Measurements from ENCODE around the gene ITGA8.
"Not testable (repeated sequence)": the region's sequence is repeated elsewhere in the genome, so short reads cannot be mapped to it uniquely, and the experiment has no call there.

The ITGA8 gene
- 0 reads per million in 3 donors for total RNA-seq

GRCh38 chr10:15719899-15720634, at the start of gene ITGA8:
TSS of gene ITGA8 (minus strand) at chr10:15719922. CDS start at chr10:15719771, 151 bp downstream.
- H3K9me3 ChIP-seq (ENCODE audit: control insufficient read depth, low read length): no peaks in the 10 kb centered on the region
- H3K27me3 ChIP-seq (replicated peaks; ENCODE audit: control insufficient read depth, insufficient read depth, low read length, poor library complexity, severe bottlenecking): peaks cover 10% of the 10 kb centered on the region
- H3K4me3 ChIP-seq (ENCODE audit: insufficient read depth, low read depth, low read length, poor library complexity, severe bottlenecking): no peak within 1 kb of the TSS
- no peaks in the 10 kb centered on the region for H3K4me1 ChIP-seq (ENCODE audit: control insufficient read depth, insufficient read depth, low read length, poor library complexity, severe bottlenecking)
- no peak within 1 kb of the TSS for H3K27ac ChIP-seq (ENCODE audit: insufficient read depth, low read length, poor library complexity, severe bottlenecking)
- no peak for DNase-seq
- H3K36me3 ChIP-seq (ENCODE audit: control insufficient read depth, insufficient read depth, low read length): no peaks in the 10 kb centered on the region

- no peaks in the 10 kb centered on the region for H3K4me1 ChIP-seq (ENCODE audit: control insufficient read depth, insufficient read depth, low read length, poor library complexity, severe bottlenecking)
- no peaks in the 10 kb centered on the region for H3K36me3 ChIP-seq (ENCODE audit: control insufficient read depth, insufficient read depth, low read length)
- H3K27me3 ChIP-seq (replicated peaks; ENCODE audit: control insufficient read depth, insufficient read depth, low read length, poor library complexity, severe bottlenecking): no peaks in the 10 kb centered on the region
- H3K4me3 ChIP-seq (ENCODE audit: insufficient read depth, low read depth, low read length, poor library complexity, severe bottlenecking): no peak overlapping the region
- H3K9me3 ChIP-seq (ENCODE audit: control insufficient read depth, low read length): no peaks in the 10 kb centered on the region
- H3K27ac ChIP-seq (ENCODE audit: insufficient read depth, low read length, poor library complexity, severe bottlenecking): no peak overlapping the region
- DNase-seq: no peak
Observed at GRCh38 chr10:15764892-15765454, 45.3 kb upstream of the ITGA8 start.

- Histone ChIP-seq H3K36me3 (ENCODE audit: control insufficient read depth, insufficient read depth, low read length) (no peaks in the 10 kb centered on the region), H3K27me3 (replicated peaks; ENCODE audit: control insufficient read depth, insufficient read depth, low read length, poor library complexity, severe bottlenecking) (no peaks in the 10 kb centered on the region), H3K27ac (ENCODE audit: insufficient read depth, low read length, poor library complexity, severe bottlenecking) (no peak overlapping the region), H3K9me3 (ENCODE audit: control insufficient read depth, low read length) (no peaks in the 10 kb centered on the region), H3K4me3 (ENCODE audit: insufficient read depth, low read depth, low read length, poor library complexity, severe bottlenecking) (no peak overlapping the region), H3K4me1 (ENCODE audit: control insufficient read depth, insufficient read depth, low read length, poor library complexity, severe bottlenecking) (no peaks in the 10 kb centered on the region)
- DNase-seq: no peak
Observed at GRCh38 chr10:15763006-15763405, 43.3 kb upstream of the ITGA8 start.

GRCh38 chr10:15762239-15762638, 42.5 kb upstream of the ITGA8 start:
- H3K9me3 ChIP-seq (ENCODE audit: control insufficient read depth, low read length); H3K36me3 ChIP-seq (ENCODE audit: control insufficient read depth, insufficient read depth, low read length); H3K4me3 ChIP-seq (ENCODE audit: insufficient read depth, low read depth, low read length, poor library complexity, severe bottlenecking); H3K27ac ChIP-seq (ENCODE audit: insufficient read depth, low read length, poor library complexity, severe bottlenecking); H3K4me1 ChIP-seq (ENCODE audit: control insufficient read depth, insufficient read depth, low read length, poor library complexity, severe bottlenecking); H3K27me3 ChIP-seq (replicated peaks; ENCODE audit: control insufficient read depth, insufficient read depth, low read length, poor library complexity, severe bottlenecking); DNase-seq: not testable (repeated sequence)

- not testable (repeated sequence) for DNase-seq; H3K27ac ChIP-seq (ENCODE audit: insufficient read depth, low read length, poor library complexity, severe bottlenecking); H3K9me3 ChIP-seq (ENCODE audit: control insufficient read depth, low read length); H3K36me3 ChIP-seq (ENCODE audit: control insufficient read depth, insufficient read depth, low read length); H3K4me3 ChIP-seq (ENCODE audit: insufficient read depth, low read depth, low read length, poor library complexity, severe bottlenecking); H3K27me3 ChIP-seq (replicated peaks; ENCODE audit: control insufficient read depth, insufficient read depth, low read length, poor library complexity, severe bottlenecking); H3K4me1 ChIP-seq (ENCODE audit: control insufficient read depth, insufficient read depth, low read length, poor library complexity, severe bottlenecking)
Observed at GRCh38 chr10:15761224-15761623, 41.5 kb upstream of the ITGA8 start.

GRCh38 chr10:15760681-15761080, 41.0 kb upstream of the ITGA8 start:
- Histone ChIP-seq H3K4me1 (ENCODE audit: control insufficient read depth, insufficient read depth, low read length, poor library complexity, severe bottlenecking) (no peaks in the 10 kb centered on the region), H3K27me3 (replicated peaks; ENCODE audit: control insufficient read depth, insufficient read depth, low read length, poor library complexity, severe bottlenecking) (no peaks in the 10 kb centered on the region), H3K27ac (ENCODE audit: insufficient read depth, low read length, poor library complexity, severe bottlenecking) (no peak overlapping the region), H3K9me3 (ENCODE audit: control insufficient read depth, low read length) (no peaks in the 10 kb centered on the region), H3K36me3 (ENCODE audit: control insufficient read depth, insufficient read depth, low read length) (no peaks in the 10 kb centered on the region), H3K4me3 (ENCODE audit: insufficient read depth, low read depth, low read length, poor library complexity, severe bottlenecking) (no peak overlapping the region)
- no peak for DNase-seq

- no peaks in the 10 kb centered on the region for H3K36me3 ChIP-seq (ENCODE audit: control insufficient read depth, insufficient read depth, low read length)
- H3K27me3 ChIP-seq (replicated peaks; ENCODE audit: control insufficient read depth, insufficient read depth, low read length, poor library complexity, severe bottlenecking): no peaks in the 10 kb centered on the region
- no peak overlapping the region for H3K4me3 ChIP-seq (ENCODE audit: insufficient read depth, low read depth, low read length, poor library complexity, severe bottlenecking)
- no peak for DNase-seq
- no peaks in the 10 kb centered on the region for H3K4me1 ChIP-seq (ENCODE audit: control insufficient read depth, insufficient read depth, low read length, poor library complexity, severe bottlenecking)
- H3K27ac ChIP-seq (ENCODE audit: insufficient read depth, low read length, poor library complexity, severe bottlenecking): no peak overlapping the region
- no peaks in the 10 kb centered on the region for H3K9me3 ChIP-seq (ENCODE audit: control insufficient read depth, low read length)
Observed at GRCh38 chr10:15759265-15759664, 39.5 kb upstream of the ITGA8 start.

GRCh38 chr10:15758618-15759017, 38.9 kb upstream of the ITGA8 start:
- Histone ChIP-seq H3K27me3 (replicated peaks; ENCODE audit: control insufficient read depth, insufficient read depth, low read length, poor library complexity, severe bottlenecking) (no peaks in the 10 kb centered on the region), H3K27ac (ENCODE audit: insufficient read depth, low read length, poor library complexity, severe bottlenecking) (no peak overlapping the region), H3K36me3 (ENCODE audit: control insufficient read depth, insufficient read depth, low read length) (no peaks in the 10 kb centered on the region)

GRCh38 chr10:15754937-15755336, 35.2 kb upstream of the ITGA8 start:
- Histone ChIP-seq H3K27ac (ENCODE audit: insufficient read depth, low read length, poor library complexity, severe bottlenecking) (no peak overlapping the region), H3K4me1 (ENCODE audit: control insufficient read depth, insufficient read depth, low read length, poor library complexity, severe bottlenecking) (no peaks in the 10 kb centered on the region), H3K9me3 (ENCODE audit: control insufficient read depth, low read length) (no peaks in the 10 kb centered on the region), H3K27me3 (replicated peaks; ENCODE audit: control insufficient read depth, insufficient read depth, low read length, poor library complexity, severe bottlenecking) (no peaks in the 10 kb centered on the region), H3K36me3 (ENCODE audit: control insufficient read depth, insufficient read depth, low read length) (no peaks in the 10 kb centered on the region), H3K4me3 (ENCODE audit: insufficient read depth, low read depth, low read length, poor library complexity, severe bottlenecking) (no peak overlapping the region)
- no peak for DNase-seq

More at GRCh38 chr10:15758618-15759017, 38.9 kb upstream of the ITGA8 start:
- Histone ChIP-seq H3K4me1 (ENCODE audit: control insufficient read depth, insufficient read depth, low read length, poor library complexity, severe bottlenecking) (no peaks in the 10 kb centered on the region), H3K4me3 (ENCODE audit: insufficient read depth, low read depth, low read length, poor library complexity, severe bottlenecking) (no peak overlapping the region), H3K9me3 (ENCODE audit: control insufficient read depth, low read length) (no peaks in the 10 kb centered on the region)
- no peak for DNase-seq

GRCh38 chr10:15751046-15751445, 31.3 kb upstream of the ITGA8 start:
- Histone ChIP-seq H3K4me1 (ENCODE audit: control insufficient read depth, insufficient read depth, low read length, poor library complexity, severe bottlenecking) (no peaks in the 10 kb centered on the region), H3K4me3 (ENCODE audit: insufficient read depth, low read depth, low read length, poor library complexity, severe bottlenecking) (no peak overlapping the region), H3K9me3 (ENCODE audit: control insufficient read depth, low read length) (no peaks in the 10 kb centered on the region), H3K27me3 (replicated peaks; ENCODE audit: control insufficient read depth, insufficient read depth, low read length, poor library complexity, severe bottlenecking) (no peaks in the 10 kb centered on the region), H3K36me3 (ENCODE audit: control insufficient read depth, insufficient read depth, low read length) (no peaks in the 10 kb centered on the region), H3K27ac (ENCODE audit: insufficient read depth, low read length, poor library complexity, severe bottlenecking) (no peak overlapping the region)
- DNase-seq: no peak
